OCI-LY3 (cell line): Measurements from ENCODE around the gene EGFL7.

ENCODE experiments used
- H2AFZ ChIP-seq: fragments of 200-600, 300-600 bp; shearing (Covaris generic); 2 replicates; pipeline ENCODE4 v1.6.0; 2014; ENCODE audit warnings: antibody characterized with exemption, low read depth, low read length
- H3K27ac ChIP-seq: fragments of 200-600, 300-600 bp; sonication (generic); 2 replicates; pipeline ENCODE4 v1.5.1; 2014; ENCODE audit warnings: mild to moderate bottlenecking, low read length, moderate library complexity, mixed read lengths
- H3K27me3 ChIP-seq: fragments of 200-600, 300-600 bp; sonication (generic); 2 replicates; pipeline ENCODE4 v1.6.1; 2014; ENCODE audit warnings: low read depth, low read length, mixed read lengths
- H3K36me3 ChIP-seq: fragments of 200-600, 300-600 bp; sonication (generic); replicated peaks from 2 replicates; pipeline ENCODE3; 2014; ENCODE audit warnings: low read depth, low read length, mixed read lengths
- H3K4me1 ChIP-seq: fragments of 300-600, 200-600 bp; sonication (generic); 2 replicates; pipeline ENCODE4 v1.6.1; 2014; ENCODE audit warnings: low read length, mixed read lengths
- H3K4me2 ChIP-seq: fragments of 200-600, 300-600 bp; sonication (generic); 2 replicates; pipeline ENCODE4 v1.6.1; 2014; ENCODE audit warnings: low read length, mixed read lengths
- H3K4me3 ChIP-seq: fragments of 300-600, 200-600 bp; sonication (generic); 2 replicates; pipeline ENCODE4 v1.5.1; 2014; ENCODE audit warnings: antibody characterized with exemption, mild to moderate bottlenecking, low read length, moderate library complexity
- H3K79me2 ChIP-seq: fragments of 300-600, 200-600 bp; shearing (Covaris generic); 2 replicates; pipeline ENCODE4 v1.6.1; 2014; ENCODE audit warnings: mild to moderate bottlenecking, low read length, mixed read lengths
- H3K9ac ChIP-seq: fragments of 300-600, 200-600 bp; shearing (Covaris generic); 2 replicates; pipeline ENCODE4 v1.6.0; 2014; ENCODE audit warnings: mild to moderate bottlenecking, low read length, moderate library complexity
- H3K9me3 ChIP-seq: fragments of 200-600, 300-600 bp; shearing (Covaris generic); 2 replicates; pipeline ENCODE4 v1.6.1; 2014; ENCODE audit warnings: low read length, mixed read lengths; ENCODE audit not compliant: insufficient read depth
- H4K20me1 ChIP-seq: fragments of 200-600, 300-600 bp; sonication (generic); 2 replicates; pipeline ENCODE4 v1.6.1; 2016; ENCODE audit warnings: low read length, mixed read lengths; ENCODE audit not compliant: insufficient read depth
- EZH2phosphoT487 ChIP-seq: fragments of 200-600 bp; shearing (Covaris generic); IDR thresholded peaks from 2 replicates; pipeline ENCODE4 v1.6.1; 2018; ENCODE audit warnings: antibody characterized with exemption, mixed run types, low read depth
- TF ChIP-seq, protein P1 (sequence below): fragments of 200-600, 300-600 bp; sonication (generic); IDR thresholded peaks from 2 replicates; pipeline ENCODE4 v1.5.1; 2014; ENCODE audit warnings: antibody characterized with exemption, low read length, low read depth

Gene EGFL7

DNA sequence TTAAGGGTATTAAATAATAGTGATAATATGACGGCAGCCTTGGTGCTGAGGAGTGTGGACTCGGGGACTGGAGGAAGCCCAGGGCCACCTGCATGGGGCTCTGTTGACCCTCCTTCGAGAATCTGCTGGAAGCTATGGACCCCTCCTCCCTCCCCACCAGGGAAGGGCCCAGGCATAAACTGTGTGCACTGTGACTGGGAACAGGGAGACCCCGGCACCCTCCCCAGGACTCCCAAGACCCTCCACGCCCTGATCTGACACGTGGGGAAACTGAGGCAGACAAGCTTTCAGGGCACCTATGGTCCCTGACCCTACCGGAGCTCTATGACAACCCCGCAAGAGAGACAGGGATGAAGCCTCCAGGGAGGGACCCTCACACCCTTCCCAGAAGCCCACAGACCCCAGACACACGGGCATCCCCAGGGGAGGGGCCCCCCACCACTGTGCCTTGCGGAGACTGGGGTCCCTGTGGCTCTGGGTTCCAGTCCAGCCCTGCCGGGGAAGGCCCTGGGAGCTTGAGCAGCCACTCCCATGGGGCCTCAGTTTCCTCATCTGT, 6.5 kb upstream of the EGFL7 start:
- no peak overlapping the region for H3K9ac ChIP-seq
- TF ChIP-seq, protein P1, sequence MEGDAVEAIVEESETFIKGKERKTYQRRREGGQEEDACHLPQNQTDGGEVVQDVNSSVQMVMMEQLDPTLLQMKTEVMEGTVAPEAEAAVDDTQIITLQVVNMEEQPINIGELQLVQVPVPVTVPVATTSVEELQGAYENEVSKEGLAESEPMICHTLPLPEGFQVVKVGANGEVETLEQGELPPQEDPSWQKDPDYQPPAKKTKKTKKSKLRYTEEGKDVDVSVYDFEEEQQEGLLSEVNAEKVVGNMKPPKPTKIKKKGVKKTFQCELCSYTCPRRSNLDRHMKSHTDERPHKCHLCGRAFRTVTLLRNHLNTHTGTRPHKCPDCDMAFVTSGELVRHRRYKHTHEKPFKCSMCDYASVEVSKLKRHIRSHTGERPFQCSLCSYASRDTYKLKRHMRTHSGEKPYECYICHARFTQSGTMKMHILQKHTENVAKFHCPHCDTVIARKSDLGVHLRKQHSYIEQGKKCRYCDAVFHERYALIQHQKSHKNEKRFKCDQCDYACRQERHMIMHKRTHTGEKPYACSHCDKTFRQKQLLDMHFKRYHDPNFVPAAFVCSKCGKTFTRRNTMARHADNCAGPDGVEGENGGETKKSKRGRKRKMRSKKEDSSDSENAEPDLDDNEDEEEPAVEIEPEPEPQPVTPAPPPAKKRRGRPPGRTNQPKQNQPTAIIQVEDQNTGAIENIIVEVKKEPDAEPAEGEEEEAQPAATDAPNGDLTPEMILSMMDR = no peak
- no peak for TF ChIP-seq EZH2phosphoT487
- H3K9me3 ChIP-seq = no peaks in the 10 kb centered on the region
- H2AFZ ChIP-seq = no peak overlapping the region; the same call in 1 of the 2 replicates
- no peaks in the 10 kb centered on the region for H3K36me3 ChIP-seq
- H4K20me1 ChIP-seq = no peaks in the 10 kb centered on the region
- peak overlapping the region; percentile 40 for H3K4me2 ChIP-seq
- peaks cover 8% of the 10 kb centered on the region; the same call in 1 of the 2 replicates for H3K4me1 ChIP-seq
- no peaks in the 10 kb centered on the region for H3K79me2 ChIP-seq
- H3K27ac ChIP-seq = no peak overlapping the region
- H3K4me3 ChIP-seq = peak overlapping the region; percentile 21
- H3K27me3 ChIP-seq = peaks cover 52% of the 10 kb centered on the region

DNA sequence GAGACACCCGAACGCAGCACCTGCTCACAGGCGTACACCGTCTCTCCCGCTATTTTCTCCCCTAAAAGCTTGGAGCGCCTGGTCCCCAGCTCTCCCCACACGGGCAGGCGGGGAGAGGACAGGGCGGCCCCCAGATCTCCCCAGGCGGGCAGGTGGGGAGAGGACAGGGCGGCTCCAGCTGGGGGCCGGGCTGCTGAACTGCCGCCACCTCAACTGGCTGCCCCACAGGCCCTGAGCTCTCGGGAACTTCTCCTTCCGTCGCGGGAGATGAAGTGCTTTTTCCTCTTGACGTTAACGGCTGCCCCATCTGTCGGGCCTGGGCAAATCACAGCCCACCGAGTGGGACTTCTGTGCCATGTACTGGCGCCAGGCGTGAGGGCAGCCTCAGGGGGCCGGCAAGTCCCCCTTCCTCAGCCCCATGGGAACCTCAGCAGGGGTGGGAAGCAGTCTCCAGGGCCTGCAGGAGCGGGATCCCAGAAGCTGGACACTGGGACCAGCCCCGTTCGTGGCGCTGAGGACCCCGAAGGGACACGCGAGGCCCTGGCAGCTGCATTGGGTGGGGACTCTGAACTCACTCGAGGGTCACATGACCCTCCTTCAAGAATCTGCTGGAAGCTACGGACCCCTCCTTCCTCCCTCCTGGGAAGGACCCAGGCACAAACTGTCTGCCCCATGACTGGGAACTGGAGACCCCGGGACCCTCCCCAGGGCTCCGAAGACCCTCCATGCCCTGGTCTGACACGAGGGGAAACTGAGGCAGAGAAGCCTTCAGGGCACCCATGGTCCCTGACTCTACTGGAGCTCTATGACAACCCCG, 5.7 kb upstream of the EGFL7 start:
- no peaks in the 10 kb centered on the region for H3K9me3 ChIP-seq
- no peaks in the 10 kb centered on the region for H3K79me2 ChIP-seq
- H3K36me3 ChIP-seq = no peaks in the 10 kb centered on the region
- no peak for TF ChIP-seq EZH2phosphoT487
- TF ChIP-seq, protein P1 = no peak
- H2AFZ ChIP-seq = no peak overlapping the region
- H3K27me3 ChIP-seq = peaks cover 55% of the 10 kb centered on the region
- H3K4me2 ChIP-seq = no peak overlapping the region
- peaks cover 8% of the 10 kb centered on the region; the same call in 1 of the 2 replicates for H3K4me1 ChIP-seq
- no peak overlapping the region for H3K4me3 ChIP-seq
- no peaks in the 10 kb centered on the region for H4K20me1 ChIP-seq
- no peak overlapping the region for H3K9ac ChIP-seq
- no peak overlapping the region for H3K27ac ChIP-seq

DNA sequence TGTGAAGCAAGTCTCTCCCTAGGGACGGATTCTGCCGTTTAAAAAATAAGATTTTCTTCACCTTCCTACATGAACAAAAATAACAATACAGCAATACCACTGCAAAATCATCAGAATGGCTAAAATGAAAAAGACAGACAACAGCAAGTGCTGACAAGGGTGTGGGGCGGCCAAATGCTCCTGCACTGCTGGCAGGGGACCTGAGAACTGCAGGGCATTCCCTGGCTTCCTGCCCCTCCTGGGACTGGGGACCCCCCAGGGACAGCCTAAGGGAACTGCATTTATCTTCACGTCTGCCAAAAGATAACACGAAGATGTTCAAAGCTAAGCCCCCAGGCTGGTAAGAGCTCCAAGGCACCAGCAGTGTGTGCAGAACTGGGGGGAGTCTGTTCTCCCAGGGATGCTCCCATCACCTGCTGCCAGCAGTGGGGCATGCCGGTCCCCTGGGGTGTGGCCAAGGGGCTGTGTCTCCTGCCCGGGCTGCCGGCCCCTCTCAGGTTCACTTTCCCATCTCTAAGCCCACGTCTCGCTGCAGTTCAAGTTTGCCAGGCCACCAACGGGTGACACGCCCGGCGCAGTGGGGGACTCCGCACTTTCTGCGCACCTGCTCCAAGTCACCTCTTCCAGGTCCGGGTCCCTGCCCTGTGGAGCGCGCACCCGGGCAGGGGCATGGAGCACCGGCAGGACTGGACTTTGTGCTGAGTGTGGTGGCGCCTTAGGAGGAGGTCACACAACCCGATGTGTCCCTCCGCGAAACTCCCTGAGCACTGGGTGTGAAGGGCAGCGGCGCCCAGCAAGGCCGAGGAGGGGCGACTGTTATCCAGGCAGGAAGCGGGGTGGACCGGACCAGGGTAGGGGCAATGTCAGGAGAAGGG, 4.5 kb upstream of the EGFL7 start:
- Histone ChIP-seq H4K20me1 (no peaks in the 10 kb centered on the region), H3K9ac (no peak overlapping the region), H3K4me1 (peaks cover 8% of the 10 kb centered on the region; the same call in 1 of the 2 replicates), H3K79me2 (no peaks in the 10 kb centered on the region), H3K27ac (no peak overlapping the region), H3K27me3 (peaks cover 59% of the 10 kb centered on the region), H2AFZ (no peak overlapping the region), H3K4me3 (no peak overlapping the region), H3K4me2 (no peak overlapping the region), H3K36me3 (no peaks in the 10 kb centered on the region), H3K9me3 (no peaks in the 10 kb centered on the region)
- TF ChIP-seq, protein P1 = no peak
- TF ChIP-seq EZH2phosphoT487 = no peak
